ENCODE measurements around the gene UHRF2. TPM values are rescaled to one million over a fixed set of nuclear protein-coding genes. Genes with fewer than 3 reads are reported as not detected.

UHRF2 gene
- total and polyA plus RNA-seq, 9 of the 15 experiments (the other 6 are each of a cell fraction or from before 2014, with no cell fraction given), result 5.6 to 39.0 (median 20.1) TPM

GRCh38 chr9:6412487-6413364 is at the start of gene UHRF2 (continued):
- TF ChIP-seq CTCF (IDR thresholded peaks at IDR 0.05 in 2 of 3, conservative IDR thresholded peaks at IDR 0.05 in 1 of 3; ENCODE audit: insufficient read depth in 2 of 3, low read depth in 1 of 3, low read length in 3 of 3), result peak in 1 of 3 experiments; percentile 34; a peak in 2 of 6 replicates
- peak; percentile 68 to 69; a peak in 3 of 4 replicates for TF ChIP-seq TRIM24 (IDR thresholded peaks at IDR 0.05)
- TF ChIP-seq, protein P1, sequence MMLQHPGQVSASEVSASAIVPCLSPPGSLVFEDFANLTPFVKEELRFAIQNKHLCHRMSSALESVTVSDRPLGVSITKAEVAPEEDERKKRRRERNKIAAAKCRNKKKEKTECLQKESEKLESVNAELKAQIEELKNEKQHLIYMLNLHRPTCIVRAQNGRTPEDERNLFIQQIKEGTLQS (IDR thresholded peaks at IDR 0.05), result peak; percentile 70
- TF ChIP-seq, protein P1 (CRISPR knock-in tag; conservative IDR thresholded peaks at IDR 0.05), result no peak
- TF ChIP-seq PML (IDR thresholded peaks at IDR 0.05; ENCODE audit: low read length), result peak; percentile 35; the same call in 1 of the 2 replicates
- TF ChIP-seq HMBOX1 (IDR thresholded peaks at IDR 0.05), result no peak
- TF ChIP-seq CBX3 (IDR thresholded peaks at IDR 0.05; ENCODE audit: borderline replicate concordance in 1 of 2, low read length in 2 of 2), result peak in 1 of 2 experiments; percentile 54; a peak in 2 of 3 replicates
- peak; percentile 70 for TF ChIP-seq ZFX (CRISPR knock-in tag; IDR thresholded peaks at IDR 0.05)
- peak; percentile 35; the same call in 1 of the 2 replicates for TF ChIP-seq FOXM1 (IDR thresholded peaks at IDR 0.05; ENCODE audit: low read depth)
- no peak for TF ChIP-seq FOXM1 (CRISPR knock-in tag; IDR thresholded peaks at IDR 0.05; ENCODE audit: low read depth)
- TF ChIP-seq, protein P2, sequence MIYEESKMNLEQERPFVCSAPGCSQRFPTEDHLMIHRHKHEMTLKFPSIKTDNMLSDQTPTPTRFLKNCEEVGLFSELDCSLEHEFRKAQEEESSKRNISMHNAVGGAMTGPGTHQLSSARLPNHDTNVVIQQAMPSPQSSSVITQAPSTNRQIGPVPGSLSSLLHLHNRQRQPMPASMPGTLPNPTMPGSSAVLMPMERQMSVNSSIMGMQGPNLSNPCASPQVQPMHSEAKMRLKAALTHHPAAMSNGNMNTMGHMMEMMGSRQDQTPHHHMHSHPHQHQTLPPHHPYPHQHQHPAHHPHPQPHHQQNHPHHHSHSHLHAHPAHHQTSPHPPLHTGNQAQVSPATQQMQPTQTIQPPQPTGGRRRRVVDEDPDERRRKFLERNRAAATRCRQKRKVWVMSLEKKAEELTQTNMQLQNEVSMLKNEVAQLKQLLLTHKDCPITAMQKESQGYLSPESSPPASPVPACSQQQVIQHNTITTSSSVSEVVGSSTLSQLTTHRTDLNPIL (CRISPR knock-in tag; IDR thresholded peaks at IDR 0.05), result no peak
- TF ChIP-seq PCBP1 (IDR thresholded peaks at IDR 0.05; ENCODE audit: low read depth, low read length, poor library complexity, severe bottlenecking), result no peak
- no peak for TF ChIP-seq NBN (IDR thresholded peaks at IDR 0.05; ENCODE audit: low read depth)
- no peak for TF ChIP-seq SMAD2 (IDR thresholded peaks at IDR 0.05; ENCODE audit: low read depth, low read length)
- peak; percentile 95 for TF ChIP-seq RBFOX2 (IDR thresholded peaks at IDR 0.05; ENCODE audit: low read depth, low read length)
- no peak for TF ChIP-seq ILK (tag; IDR thresholded peaks at IDR 0.05; ENCODE audit: borderline replicate concordance, low read depth)
- TF ChIP-seq, protein P3, sequence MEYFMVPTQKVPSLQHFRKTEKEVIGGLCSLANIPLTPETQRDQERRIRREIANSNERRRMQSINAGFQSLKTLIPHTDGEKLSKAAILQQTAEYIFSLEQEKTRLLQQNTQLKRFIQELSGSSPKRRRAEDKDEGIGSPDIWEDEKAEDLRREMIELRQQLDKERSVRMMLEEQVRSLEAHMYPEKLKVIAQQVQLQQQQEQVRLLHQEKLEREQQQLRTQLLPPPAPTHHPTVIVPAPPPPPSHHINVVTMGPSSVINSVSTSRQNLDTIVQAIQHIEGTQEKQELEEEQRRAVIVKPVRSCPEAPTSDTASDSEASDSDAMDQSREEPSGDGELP (CRISPR knock-in tag; IDR thresholded peaks at IDR 0.05; ENCODE audit: borderline replicate concordance), result peak; percentile 62
- TF ChIP-seq POLR2G (IDR thresholded peaks at IDR 0.05; ENCODE audit: low read depth, low read length), result peak; percentile 95
- no peak for TF ChIP-seq CAMTA2 (CRISPR knock-in tag; conservative IDR thresholded peaks at IDR 0.05)
- TF ChIP-seq HDAC6 (IDR thresholded peaks at IDR 0.05; ENCODE audit: low read depth, low read length), result no peak
